Measurements from ENCODE around the gene SPACA6. TPM values are rescaled to one million over a fixed set of nuclear protein-coding genes. Genes with fewer than 3 reads are reported as not detected.

Gene SPACA6
- total and polyA plus RNA-seq, 2 donors from 2014 or later = 18.9 to 25.4 TPM

DNA sequence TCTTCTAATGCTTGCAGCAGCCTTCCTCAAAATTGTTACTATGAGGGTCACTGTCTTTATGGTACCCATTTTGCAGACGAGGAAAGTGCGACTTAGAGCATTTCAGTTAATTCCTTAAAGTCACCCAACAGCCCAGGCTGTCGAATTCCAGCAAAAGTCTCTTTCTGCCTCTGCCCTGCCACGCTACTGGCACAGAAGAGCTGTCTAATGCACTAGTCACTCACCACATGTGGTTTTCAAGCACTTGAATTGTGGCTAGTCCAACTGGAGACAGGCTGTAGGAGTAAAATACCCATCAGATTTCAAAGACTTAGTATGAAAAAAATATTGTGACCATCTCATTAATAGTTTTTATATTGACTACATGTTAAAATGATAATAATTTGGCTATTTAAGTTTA is 56.8 kb downstream of the SPACA6 start:
- TF ChIP-seq, protein P1, sequence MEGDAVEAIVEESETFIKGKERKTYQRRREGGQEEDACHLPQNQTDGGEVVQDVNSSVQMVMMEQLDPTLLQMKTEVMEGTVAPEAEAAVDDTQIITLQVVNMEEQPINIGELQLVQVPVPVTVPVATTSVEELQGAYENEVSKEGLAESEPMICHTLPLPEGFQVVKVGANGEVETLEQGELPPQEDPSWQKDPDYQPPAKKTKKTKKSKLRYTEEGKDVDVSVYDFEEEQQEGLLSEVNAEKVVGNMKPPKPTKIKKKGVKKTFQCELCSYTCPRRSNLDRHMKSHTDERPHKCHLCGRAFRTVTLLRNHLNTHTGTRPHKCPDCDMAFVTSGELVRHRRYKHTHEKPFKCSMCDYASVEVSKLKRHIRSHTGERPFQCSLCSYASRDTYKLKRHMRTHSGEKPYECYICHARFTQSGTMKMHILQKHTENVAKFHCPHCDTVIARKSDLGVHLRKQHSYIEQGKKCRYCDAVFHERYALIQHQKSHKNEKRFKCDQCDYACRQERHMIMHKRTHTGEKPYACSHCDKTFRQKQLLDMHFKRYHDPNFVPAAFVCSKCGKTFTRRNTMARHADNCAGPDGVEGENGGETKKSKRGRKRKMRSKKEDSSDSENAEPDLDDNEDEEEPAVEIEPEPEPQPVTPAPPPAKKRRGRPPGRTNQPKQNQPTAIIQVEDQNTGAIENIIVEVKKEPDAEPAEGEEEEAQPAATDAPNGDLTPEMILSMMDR (IDR thresholded peaks at IDR 0.05; ENCODE audit: borderline replicate concordance, extremely low read depth, insufficient read depth) = no peak
- FAIRE-seq (no peak), DNase-seq (no peak)
- Histone ChIP-seq H3K9ac (ENCODE audit: low read length in 3 of 3) (no peak overlapping the region), H3K36me3 (ENCODE audit: control insufficient read depth in 2 of 3, insufficient read depth in 3 of 3, low read length in 3 of 3) (no peaks in the 10 kb centered on the region), H3K9me3 (ENCODE audit: control insufficient read depth in 2 of 3, insufficient read depth in 1 of 3, low read length in 3 of 3) (no peaks in the 10 kb centered on the region), H3K4me3 (ENCODE audit: low read length in 3 of 3) (no peak overlapping the region), H3K27me3 (ENCODE audit: control insufficient read depth, insufficient read depth, low read length) (no peaks in the 10 kb centered on the region), H3K4me1 (ENCODE audit: control insufficient read depth in 2 of 3, insufficient read depth in 2 of 3, low read depth in 1 of 3, low read length in 3 of 3) (no peaks in the 10 kb centered on the region), H3K27ac (ENCODE audit: low read depth in 2 of 2, low read length in 2 of 2) (no peak overlapping the region)
- intact Hi-C loops (cut with DNase I) = no loop called here

DNA sequence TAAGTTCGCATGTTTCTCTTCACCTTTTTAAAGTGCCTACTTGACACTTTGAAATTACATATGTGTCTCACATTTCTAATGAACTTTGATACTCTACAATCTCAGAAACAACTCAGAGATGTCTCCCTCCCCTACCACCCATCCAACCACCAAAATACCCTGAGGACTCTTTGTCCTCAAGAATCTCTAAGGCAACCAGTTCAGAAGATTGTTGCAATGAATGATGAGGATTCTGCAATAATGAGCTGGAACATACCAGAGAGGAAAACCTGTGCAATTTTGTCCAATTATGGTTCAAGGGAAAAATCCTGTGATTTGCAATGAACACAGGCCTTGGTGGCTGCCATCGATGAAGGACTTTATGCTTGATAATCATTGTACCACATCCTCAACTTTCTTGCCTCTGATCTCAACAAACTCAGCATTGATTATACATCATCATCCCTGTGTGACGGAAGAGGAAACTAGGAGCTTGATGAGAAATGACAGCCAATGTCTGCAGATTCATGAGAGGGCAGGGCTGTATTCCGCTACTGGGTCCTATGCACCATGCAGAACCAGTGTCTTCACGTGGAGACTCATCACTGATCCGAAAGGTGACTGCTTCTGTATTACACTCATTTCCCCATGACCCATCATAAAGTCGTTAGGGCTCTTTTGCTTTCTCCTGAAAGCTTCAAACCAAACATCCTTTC is 57.4 kb downstream of the SPACA6 start:
- Histone ChIP-seq H3K9me3 (ENCODE audit: control insufficient read depth in 2 of 3, insufficient read depth in 1 of 3, low read length in 3 of 3) (no peaks in the 10 kb centered on the region), H3K4me1 (ENCODE audit: control insufficient read depth in 2 of 3, insufficient read depth in 2 of 3, low read depth in 1 of 3, low read length in 3 of 3) (no peaks in the 10 kb centered on the region), H3K36me3 (ENCODE audit: control insufficient read depth in 2 of 3, insufficient read depth in 3 of 3, low read length in 3 of 3) (no peaks in the 10 kb centered on the region), H3K4me3 (ENCODE audit: low read length in 3 of 3) (no peak overlapping the region), H3K9ac (ENCODE audit: low read length in 3 of 3) (no peak overlapping the region), H3K27ac (ENCODE audit: low read depth in 2 of 2, low read length in 2 of 2) (no peak overlapping the region), H3K27me3 (ENCODE audit: control insufficient read depth, insufficient read depth, low read length) (no peaks in the 10 kb centered on the region)
- TF ChIP-seq, protein P1 (IDR thresholded peaks at IDR 0.05; ENCODE audit: borderline replicate concordance, extremely low read depth, insufficient read depth) = no peak
- no peak for FAIRE-seq
- no peak for DNase-seq
- intact Hi-C loops (cut with DNase I) = no loop called here

DNA sequence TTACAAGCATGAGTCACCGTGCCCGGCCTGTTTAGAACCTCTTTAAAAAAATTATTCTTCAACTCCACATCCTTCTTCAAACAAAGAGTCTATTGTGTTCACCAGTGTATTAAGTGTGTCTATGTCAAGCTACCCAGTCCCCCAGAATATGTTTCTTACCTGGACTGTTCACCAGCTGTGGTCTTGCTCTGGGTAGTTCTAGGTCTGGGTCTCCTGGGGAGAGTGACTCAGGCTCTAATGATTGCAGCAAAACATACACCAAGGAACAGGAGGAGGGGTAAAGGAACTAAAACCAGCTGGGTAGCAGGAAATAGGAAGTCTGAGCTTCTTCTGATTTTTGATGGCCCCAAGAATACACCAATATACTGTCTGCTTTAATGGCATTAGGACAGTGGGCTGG is 58.5 kb downstream of the SPACA6 start, which contains the start of gene FPR1:
Gene FPR1 (minus strand): TSS at position 224 of the 400 bp plus-strand sequence. CDS start 4,884 bp downstream, outside the sequence.
- TF ChIP-seq, protein P1 (IDR thresholded peaks at IDR 0.05; ENCODE audit: borderline replicate concordance, extremely low read depth, insufficient read depth) = no peak
- intact Hi-C loops (cut with DNase I) = no loop called here
- H3K9ac ChIP-seq (ENCODE audit: low read length in 3 of 3) = no peak within 1 kb of the TSS
- DNase-seq (no peak), FAIRE-seq (no peak)
- no peaks in the 10 kb centered on the region for H3K4me1 ChIP-seq (ENCODE audit: control insufficient read depth in 2 of 3, insufficient read depth in 2 of 3, low read depth in 1 of 3, low read length in 3 of 3)
- no peaks in the 10 kb centered on the region for H3K27me3 ChIP-seq (ENCODE audit: control insufficient read depth, insufficient read depth, low read length)
- no peaks in the 10 kb centered on the region for H3K36me3 ChIP-seq (ENCODE audit: control insufficient read depth in 2 of 3, insufficient read depth in 3 of 3, low read length in 3 of 3)
- H3K4me3 ChIP-seq (ENCODE audit: low read length in 3 of 3) = no peak within 1 kb of the TSS
- H3K27ac ChIP-seq (ENCODE audit: low read depth in 2 of 2, low read length in 2 of 2) = no peak within 1 kb of the TSS
- H3K9me3 ChIP-seq (ENCODE audit: control insufficient read depth in 2 of 3, insufficient read depth in 1 of 3, low read length in 3 of 3) = no peaks in the 10 kb centered on the region

All from kidney (tissue), 14 donors.